ENCODE data around the gene ATP6V1B1.

Gene ATP6V1B1

DNA sequence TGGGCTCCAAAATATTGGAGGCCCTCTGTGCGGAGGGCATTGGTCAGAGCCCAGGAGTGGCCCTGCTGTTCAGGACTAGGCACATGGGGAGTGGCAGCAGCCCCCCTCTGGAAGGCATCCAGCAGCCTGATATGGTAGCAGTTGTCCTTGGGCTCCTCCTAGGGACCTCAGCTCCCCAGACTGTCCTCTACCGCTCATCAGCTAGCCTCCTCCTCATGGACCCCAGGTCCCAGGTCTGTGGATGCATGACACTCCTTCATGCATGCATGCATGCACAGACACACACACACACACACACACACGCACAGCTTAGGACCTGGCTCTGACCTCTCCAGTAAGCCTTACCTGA, 15.4 kb upstream of the ATP6V1B1 start:
- Histone ChIP-seq H3K36me3 (ENCODE audit: insufficient read depth, low read length) (no peaks in the 10 kb centered on the region), H3F3A (ENCODE audit: insufficient read depth, low read length) (no peaks in the 10 kb centered on the region), H3K79me2 (ENCODE audit: insufficient read depth, low read length) (no peaks in the 10 kb centered on the region), H3K4me2 (ENCODE audit: low read length) (no peak overlapping the region), H3K27me3 (ENCODE audit: insufficient read depth, low read length) (no peaks in the 10 kb centered on the region), H3K4me1 (ENCODE audit: insufficient read depth, low read length, severe bottlenecking) (no peaks in the 10 kb centered on the region), H3K27ac (ENCODE audit: low read depth, low read length, poor library complexity, severe bottlenecking) (no peak overlapping the region), H2AFZ (ENCODE audit: low read length) (no peak overlapping the region), H3K9me2 (ENCODE audit: low read depth, low read length) (no peaks in the 10 kb centered on the region), H4K20me1 (ENCODE audit: insufficient read depth, low read length) (no peaks in the 10 kb centered on the region), H3K9ac (ENCODE audit: low read length) (no peak overlapping the region), H3K4me3 (ENCODE audit: low read depth, low read length, poor library complexity, severe bottlenecking) (no peak overlapping the region), H3K9me3 (ENCODE audit: low read length) (no peaks in the 10 kb centered on the region)
- no peak for TF ChIP-seq EZH2 (IDR thresholded peaks at IDR 0.05; ENCODE audit: borderline replicate concordance, low read length)
- TF ChIP-seq, protein P1, sequence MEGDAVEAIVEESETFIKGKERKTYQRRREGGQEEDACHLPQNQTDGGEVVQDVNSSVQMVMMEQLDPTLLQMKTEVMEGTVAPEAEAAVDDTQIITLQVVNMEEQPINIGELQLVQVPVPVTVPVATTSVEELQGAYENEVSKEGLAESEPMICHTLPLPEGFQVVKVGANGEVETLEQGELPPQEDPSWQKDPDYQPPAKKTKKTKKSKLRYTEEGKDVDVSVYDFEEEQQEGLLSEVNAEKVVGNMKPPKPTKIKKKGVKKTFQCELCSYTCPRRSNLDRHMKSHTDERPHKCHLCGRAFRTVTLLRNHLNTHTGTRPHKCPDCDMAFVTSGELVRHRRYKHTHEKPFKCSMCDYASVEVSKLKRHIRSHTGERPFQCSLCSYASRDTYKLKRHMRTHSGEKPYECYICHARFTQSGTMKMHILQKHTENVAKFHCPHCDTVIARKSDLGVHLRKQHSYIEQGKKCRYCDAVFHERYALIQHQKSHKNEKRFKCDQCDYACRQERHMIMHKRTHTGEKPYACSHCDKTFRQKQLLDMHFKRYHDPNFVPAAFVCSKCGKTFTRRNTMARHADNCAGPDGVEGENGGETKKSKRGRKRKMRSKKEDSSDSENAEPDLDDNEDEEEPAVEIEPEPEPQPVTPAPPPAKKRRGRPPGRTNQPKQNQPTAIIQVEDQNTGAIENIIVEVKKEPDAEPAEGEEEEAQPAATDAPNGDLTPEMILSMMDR (IDR thresholded peaks at IDR 0.05; ENCODE audit: low read length): no peak

DNA sequence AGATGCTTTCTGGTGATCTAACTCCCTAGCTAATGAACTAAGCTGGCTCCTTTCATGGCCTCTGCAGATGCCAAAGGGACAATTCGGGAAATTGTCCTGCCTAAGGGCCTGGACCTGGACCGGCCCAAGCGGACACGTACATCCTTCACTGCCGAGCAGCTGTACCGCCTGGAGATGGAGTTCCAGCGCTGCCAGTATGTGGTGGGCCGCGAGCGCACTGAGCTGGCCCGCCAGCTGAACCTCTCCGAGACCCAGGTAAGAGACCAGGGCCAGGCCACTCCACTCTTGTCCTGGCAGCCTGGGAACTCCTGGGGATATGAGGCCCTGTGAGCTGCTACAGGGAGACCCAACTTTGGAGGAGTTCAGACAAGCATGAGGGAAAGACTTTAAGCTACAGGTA, 14.7 kb upstream of the ATP6V1B1 start:
- no peaks in the 10 kb centered on the region for H3K9me3 ChIP-seq (ENCODE audit: low read length)
- no peaks in the 10 kb centered on the region for H3K27me3 ChIP-seq (ENCODE audit: insufficient read depth, low read length)
- no peaks in the 10 kb centered on the region for H3F3A ChIP-seq (ENCODE audit: insufficient read depth, low read length)
- H2AFZ ChIP-seq (ENCODE audit: low read length): no peak overlapping the region
- no peak overlapping the region for H3K27ac ChIP-seq (ENCODE audit: low read depth, low read length, poor library complexity, severe bottlenecking)
- TF ChIP-seq, protein P1 (IDR thresholded peaks at IDR 0.05; ENCODE audit: low read length): no peak
- no peak for TF ChIP-seq EZH2 (IDR thresholded peaks at IDR 0.05; ENCODE audit: borderline replicate concordance, low read length)
- H3K4me1 ChIP-seq (ENCODE audit: insufficient read depth, low read length, severe bottlenecking): no peaks in the 10 kb centered on the region
- H4K20me1 ChIP-seq (ENCODE audit: insufficient read depth, low read length): no peaks in the 10 kb centered on the region
- no peak overlapping the region for H3K4me2 ChIP-seq (ENCODE audit: low read length)
- H3K79me2 ChIP-seq (ENCODE audit: insufficient read depth, low read length): no peaks in the 10 kb centered on the region
- no peak overlapping the region for H3K4me3 ChIP-seq (ENCODE audit: low read depth, low read length, poor library complexity, severe bottlenecking)
- no peaks in the 10 kb centered on the region for H3K36me3 ChIP-seq (ENCODE audit: insufficient read depth, low read length)
- no peaks in the 10 kb centered on the region for H3K9me2 ChIP-seq (ENCODE audit: low read depth, low read length)
- no peak overlapping the region for H3K9ac ChIP-seq (ENCODE audit: low read length)

DNA sequence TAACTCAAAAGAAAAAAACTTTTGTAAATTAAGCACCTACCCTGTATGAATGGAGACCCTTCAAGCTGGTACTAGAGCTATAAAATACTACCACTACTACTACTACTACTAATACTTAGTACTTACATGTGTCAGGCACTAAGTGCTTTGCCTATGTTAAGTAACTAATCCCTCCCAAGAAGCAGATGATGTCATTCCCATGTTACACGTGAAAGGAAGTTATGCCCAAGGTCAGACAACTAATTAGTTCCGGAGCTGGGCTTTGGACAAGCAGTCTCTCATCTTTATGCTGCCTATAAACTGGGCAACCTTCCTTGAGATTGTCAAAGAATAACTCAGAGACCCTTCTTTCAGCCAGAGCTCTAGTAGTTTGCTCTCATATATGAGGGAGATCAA, 13.9 kb upstream of the ATP6V1B1 start:
- Histone ChIP-seq H3K79me2 (ENCODE audit: insufficient read depth, low read length) (no peaks in the 10 kb centered on the region), H3K9me2 (ENCODE audit: low read depth, low read length) (no peaks in the 10 kb centered on the region), H3K4me1 (ENCODE audit: insufficient read depth, low read length, severe bottlenecking) (no peaks in the 10 kb centered on the region), H3K36me3 (ENCODE audit: insufficient read depth, low read length) (no peaks in the 10 kb centered on the region), H3K27me3 (ENCODE audit: insufficient read depth, low read length) (no peaks in the 10 kb centered on the region), H3K4me2 (ENCODE audit: low read length) (no peak overlapping the region), H2AFZ (ENCODE audit: low read length) (no peak overlapping the region), H3K4me3 (ENCODE audit: low read depth, low read length, poor library complexity, severe bottlenecking) (no peak overlapping the region), H3F3A (ENCODE audit: insufficient read depth, low read length) (no peaks in the 10 kb centered on the region), H3K27ac (ENCODE audit: low read depth, low read length, poor library complexity, severe bottlenecking) (no peak overlapping the region), H4K20me1 (ENCODE audit: insufficient read depth, low read length) (no peaks in the 10 kb centered on the region), H3K9ac (ENCODE audit: low read length) (no peak overlapping the region), H3K9me3 (ENCODE audit: low read length) (no peaks in the 10 kb centered on the region)
- no peak for TF ChIP-seq EZH2 (IDR thresholded peaks at IDR 0.05; ENCODE audit: borderline replicate concordance, low read length)
- TF ChIP-seq, protein P1 (IDR thresholded peaks at IDR 0.05; ENCODE audit: low read length): no peak

Data from OCI-LY1 (cell line).